ENCODE measurements around the gene TARS1. TPM values are rescaled to one million over a fixed set of nuclear protein-coding genes. Genes with fewer than 3 reads are reported as not detected.

Gene TARS1
- total and polyA plus RNA-seq, 2 of the 4 experiments (the other 2 are of a cell fraction): 90.8 to 175 TPM

DNA sequence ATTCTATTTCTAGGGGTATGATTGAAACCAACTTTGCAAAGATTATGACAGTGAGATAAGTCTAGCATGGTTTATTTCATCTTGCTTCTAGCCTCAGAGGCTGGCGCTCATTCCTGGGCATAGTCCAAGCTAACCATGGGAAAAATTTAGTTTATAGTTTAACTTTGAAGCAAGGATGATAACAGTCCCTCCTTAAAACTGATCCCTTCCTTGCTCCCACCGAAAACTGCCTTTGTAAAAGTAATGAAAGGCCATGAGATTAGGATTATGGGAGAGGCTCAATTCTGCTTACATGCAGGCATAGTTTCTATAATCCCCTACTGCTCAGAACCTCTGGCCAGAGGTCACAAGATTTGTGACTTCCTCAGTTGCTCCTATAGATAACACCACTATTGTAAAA is 75.7 kb downstream of the TARS1 start:
- H2AFZ ChIP-seq (replicated peaks; ENCODE audit: low read length, poor library complexity): no peak overlapping the region
- BruUV-seq (replicated peaks): no TSS peak
- dilution Hi-C loops (cut with HindIII; ENCODE audit: low sequenced_read_pairs, unreplicated experiment): no loop called here
- no peak overlapping the region for H2BK15ac ChIP-seq (ENCODE audit: low read depth, low read length)
- no peak overlapping the region for H4K8ac ChIP-seq (ENCODE audit: low read depth in 2 of 2, low read length in 2 of 2)
- no peak overlapping the region for H3K9ac ChIP-seq (ENCODE audit: low read depth, low read length)
- no peaks in the 10 kb centered on the region for H3K79me1 ChIP-seq (ENCODE audit: low read depth in 1 of 2, low read length in 2 of 2)
- no peak overlapping the region for H3K23ac ChIP-seq (ENCODE audit: low read depth, low read length)
- no peak for ATAC-seq (ENCODE audit: low read depth)
- POLR2A ChIA-PET (ENCODE audit: unreplicated experiment): no interaction called here
- H4K5ac ChIP-seq (ENCODE audit: low read depth, low read length): no peak overlapping the region
- no peak overlapping the region for H3K18ac ChIP-seq (ENCODE audit: low read depth, low read length)
- H3K4ac ChIP-seq (ENCODE audit: low read depth, low read length): no peak overlapping the region
- no CpG with 5 or more reads among the region's 2 CpGs for WGBS, 2 experiments (ENCODE audit: extremely low coverage in 2 of 2, insufficient read length in 1 of 2)
- H4K91ac ChIP-seq (ENCODE audit: insufficient read depth, low read depth, low read length): no peak overlapping the region
- H2BK120ac ChIP-seq (ENCODE audit: low read depth, low read length): no peak overlapping the region
- no peak overlapping the region for H3K4me2 ChIP-seq (ENCODE audit: low read depth, low read length)
- H3K9me3 ChIP-seq (ENCODE audit: control insufficient read depth, insufficient read depth, low read length): 0 out of 2 replicates have a peak, but pooled peaks cover 1% of the 10 kb centered on the region
- CTCF ChIA-PET: no interaction called here
- H3K36me3 ChIP-seq (ENCODE audit: control insufficient read depth, insufficient read depth, low read length): no peaks in the 10 kb centered on the region
- no peak overlapping the region for H2BK20ac ChIP-seq (ENCODE audit: low read depth, low read length)
- H3K4me1 ChIP-seq (ENCODE audit: control insufficient read depth, insufficient read depth, low read length): no peaks in the 10 kb centered on the region
- no peak overlapping the region for H2AK9ac ChIP-seq (replicated peaks; ENCODE audit: low read depth, low read length, poor library complexity)
- H3K56ac ChIP-seq (ENCODE audit: extremely low read depth, insufficient read depth, low read length): no peak overlapping the region
- no peaks in the 10 kb centered on the region for H4K20me1 ChIP-seq (ENCODE audit: insufficient read depth, low read length)
- intact Hi-C loops (cut with micrococcal nuclease): no loop called here
- H3K9me1 ChIP-seq (ENCODE audit: insufficient read depth, low read length): 0 out of 2 replicates have a peak, but pooled peaks cover 3% of the 10 kb centered on the region
- no peak overlapping the region for H3K27ac ChIP-seq (ENCODE audit: insufficient read depth, low read length)
- peaks cover 2% of the 10 kb centered on the region for H3K27me3 ChIP-seq (ENCODE audit: control insufficient read depth, insufficient read depth, low read length)
- H3K4me3 ChIP-seq (ENCODE audit: insufficient read depth, low read depth, low read length): no peak overlapping the region
- no peak overlapping the region for H3K14ac ChIP-seq (replicated peaks; ENCODE audit: low read depth, low read length)
- in situ Hi-C loops (cut with MboI; ENCODE audit: low sequenced_read_pairs): no loop called here
- H2BK5ac ChIP-seq (ENCODE audit: low read depth, low read length, poor library complexity, severe bottlenecking): no peak overlapping the region
- H2AK5ac ChIP-seq (ENCODE audit: low read depth, low read length): no peak overlapping the region
- no peak for DNase-seq
- TF ChIP-seq POLR2A (IDR thresholded peaks at IDR 0.05; ENCODE audit: low read depth, low read length): no peak
- TF ChIP-seq, protein P1, sequence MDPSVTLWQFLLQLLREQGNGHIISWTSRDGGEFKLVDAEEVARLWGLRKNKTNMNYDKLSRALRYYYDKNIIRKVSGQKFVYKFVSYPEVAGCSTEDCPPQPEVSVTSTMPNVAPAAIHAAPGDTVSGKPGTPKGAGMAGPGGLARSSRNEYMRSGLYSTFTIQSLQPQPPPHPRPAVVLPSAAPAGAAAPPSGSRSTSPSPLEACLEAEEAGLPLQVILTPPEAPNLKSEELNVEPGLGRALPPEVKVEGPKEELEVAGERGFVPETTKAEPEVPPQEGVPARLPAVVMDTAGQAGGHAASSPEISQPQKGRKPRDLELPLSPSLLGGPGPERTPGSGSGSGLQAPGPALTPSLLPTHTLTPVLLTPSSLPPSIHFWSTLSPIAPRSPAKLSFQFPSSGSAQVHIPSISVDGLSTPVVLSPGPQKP (IDR thresholded peaks at IDR 0.05; ENCODE audit: borderline replicate concordance, low read depth, low read length): no peak
- no peak for TF ChIP-seq MAFK (IDR thresholded peaks at IDR 0.05; ENCODE audit: low read depth, low read length)
- TF ChIP-seq RCOR1 (IDR thresholded peaks at IDR 0.05; ENCODE audit: insufficient replicate concordance, low read length): no peak
- no peak for TF ChIP-seq MXI1 (IDR thresholded peaks at IDR 0.05; ENCODE audit: borderline replicate concordance, low read depth, low read length)
- TF ChIP-seq CHD1 (IDR thresholded peaks at IDR 0.05; ENCODE audit: low read depth, low read length): no peak
- no peak for TF ChIP-seq NFE2L2 (IDR thresholded peaks at IDR 0.05; ENCODE audit: low read depth, low read length)
- TF ChIP-seq MAZ (IDR thresholded peaks at IDR 0.05; ENCODE audit: borderline replicate concordance, low read depth, low read length): no peak
- TF ChIP-seq, protein P2, sequence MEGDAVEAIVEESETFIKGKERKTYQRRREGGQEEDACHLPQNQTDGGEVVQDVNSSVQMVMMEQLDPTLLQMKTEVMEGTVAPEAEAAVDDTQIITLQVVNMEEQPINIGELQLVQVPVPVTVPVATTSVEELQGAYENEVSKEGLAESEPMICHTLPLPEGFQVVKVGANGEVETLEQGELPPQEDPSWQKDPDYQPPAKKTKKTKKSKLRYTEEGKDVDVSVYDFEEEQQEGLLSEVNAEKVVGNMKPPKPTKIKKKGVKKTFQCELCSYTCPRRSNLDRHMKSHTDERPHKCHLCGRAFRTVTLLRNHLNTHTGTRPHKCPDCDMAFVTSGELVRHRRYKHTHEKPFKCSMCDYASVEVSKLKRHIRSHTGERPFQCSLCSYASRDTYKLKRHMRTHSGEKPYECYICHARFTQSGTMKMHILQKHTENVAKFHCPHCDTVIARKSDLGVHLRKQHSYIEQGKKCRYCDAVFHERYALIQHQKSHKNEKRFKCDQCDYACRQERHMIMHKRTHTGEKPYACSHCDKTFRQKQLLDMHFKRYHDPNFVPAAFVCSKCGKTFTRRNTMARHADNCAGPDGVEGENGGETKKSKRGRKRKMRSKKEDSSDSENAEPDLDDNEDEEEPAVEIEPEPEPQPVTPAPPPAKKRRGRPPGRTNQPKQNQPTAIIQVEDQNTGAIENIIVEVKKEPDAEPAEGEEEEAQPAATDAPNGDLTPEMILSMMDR (conservative IDR thresholded peaks at IDR 0.05; ENCODE audit: low read depth, low read length): no peak
- TF ChIP-seq SMC3 (IDR thresholded peaks at IDR 0.05; ENCODE audit: low read depth, low read length): no peak
- TF ChIP-seq FOS (IDR thresholded peaks at IDR 0.05; ENCODE audit: low read depth, low read length): no peak
- no peak for TF ChIP-seq RAD21 (IDR thresholded peaks at IDR 0.05; ENCODE audit: low read length)
- TF ChIP-seq, protein P3, sequence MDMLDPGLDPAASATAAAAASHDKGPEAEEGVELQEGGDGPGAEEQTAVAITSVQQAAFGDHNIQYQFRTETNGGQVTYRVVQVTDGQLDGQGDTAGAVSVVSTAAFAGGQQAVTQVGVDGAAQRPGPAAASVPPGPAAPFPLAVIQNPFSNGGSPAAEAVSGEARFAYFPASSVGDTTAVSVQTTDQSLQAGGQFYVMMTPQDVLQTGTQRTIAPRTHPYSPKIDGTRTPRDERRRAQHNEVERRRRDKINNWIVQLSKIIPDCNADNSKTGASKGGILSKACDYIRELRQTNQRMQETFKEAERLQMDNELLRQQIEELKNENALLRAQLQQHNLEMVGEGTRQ (IDR thresholded peaks at IDR 0.05; ENCODE audit: low read depth, low read length): no peak

Data from IMR-90 (cell line).